Measurements from ENCODE around the gene ROBO1. TPM values are rescaled to one million over a fixed set of nuclear protein-coding genes. Genes with fewer than 3 reads are reported as not detected.

ROBO1 gene
- total RNA-seq, 1 donor: 0.42 TPM

GRCh38 chr3:79115458-79115857 is 652.3 kb downstream of the ROBO1 start:
- H3K9me3 ChIP-seq (ENCODE audit: low read depth, low read length): no peaks in the 10 kb centered on the region
- no peaks in the 10 kb centered on the region for H3K27me3 ChIP-seq (ENCODE audit: insufficient read depth, low read length)
- H3K4me1 ChIP-seq (ENCODE audit: insufficient read depth, low read length): no peaks in the 10 kb centered on the region
- no peak overlapping the region for H3K4me3 ChIP-seq (ENCODE audit: low read length)

- Histone ChIP-seq H3K4me3 (ENCODE audit: low read length) (no peak overlapping the region), H3K27me3 (ENCODE audit: insufficient read depth, low read length) (no peaks in the 10 kb centered on the region), H3K9me3 (ENCODE audit: low read depth, low read length) (no peaks in the 10 kb centered on the region), H3K4me1 (ENCODE audit: insufficient read depth, low read length) (no peaks in the 10 kb centered on the region)
These were observed 653.9 kb downstream of the ROBO1 start for GRCh38 chr3:79113876-79114275.

- Histone ChIP-seq H3K9me3 (ENCODE audit: low read depth, low read length) (no peaks in the 10 kb centered on the region), H3K27me3 (ENCODE audit: insufficient read depth, low read length) (no peaks in the 10 kb centered on the region), H3K4me3 (ENCODE audit: low read length) (no peak overlapping the region), H3K4me1 (ENCODE audit: insufficient read depth, low read length) (no peaks in the 10 kb centered on the region)
These were observed 656.3 kb downstream of the ROBO1 start for GRCh38 chr3:79111375-79112052.

- no peak overlapping the region for H3K4me3 ChIP-seq (ENCODE audit: low read length)
- H3K4me1 ChIP-seq (ENCODE audit: insufficient read depth, low read length): no peaks in the 10 kb centered on the region
- H3K9me3 ChIP-seq (ENCODE audit: low read depth, low read length): no peaks in the 10 kb centered on the region
- H3K27me3 ChIP-seq (ENCODE audit: insufficient read depth, low read length): no peaks in the 10 kb centered on the region
These were observed 658.0 kb downstream of the ROBO1 start for GRCh38 chr3:79109754-79110153.

GRCh38 chr3:79103307-79103706 is 664.5 kb downstream of the ROBO1 start:
- Histone ChIP-seq H3K9me3 (ENCODE audit: low read depth, low read length) (no peaks in the 10 kb centered on the region), H3K4me3 (ENCODE audit: low read length) (no peak overlapping the region), H3K4me1 (ENCODE audit: insufficient read depth, low read length) (no peaks in the 10 kb centered on the region), H3K27me3 (ENCODE audit: insufficient read depth, low read length) (no peaks in the 10 kb centered on the region)

GRCh38 chr3:79097964-79098660 is 669.7 kb downstream of the ROBO1 start:
- Histone ChIP-seq H3K27me3 (ENCODE audit: insufficient read depth, low read length) (no peaks in the 10 kb centered on the region), H3K9me3 (ENCODE audit: low read depth, low read length) (no peaks in the 10 kb centered on the region), H3K4me1 (ENCODE audit: insufficient read depth, low read length) (no peaks in the 10 kb centered on the region), H3K4me3 (ENCODE audit: low read length) (no peak overlapping the region)

GRCh38 chr3:79094654-79095053 is 673.1 kb downstream of the ROBO1 start:
- Histone ChIP-seq H3K4me1 (ENCODE audit: insufficient read depth, low read length) (no peaks in the 10 kb centered on the region), H3K9me3 (ENCODE audit: low read depth, low read length) (no peaks in the 10 kb centered on the region), H3K4me3 (ENCODE audit: low read length) (no peak overlapping the region)

GRCh38 chr3:79086514-79086913 is 681.3 kb downstream of the ROBO1 start:
- Histone ChIP-seq H3K4me3 (ENCODE audit: low read length) (no peak overlapping the region), H3K9me3 (ENCODE audit: low read depth, low read length) (no peaks in the 10 kb centered on the region), H3K27me3 (ENCODE audit: insufficient read depth, low read length) (no peaks in the 10 kb centered on the region), H3K4me1 (ENCODE audit: insufficient read depth, low read length) (no peaks in the 10 kb centered on the region)

More at GRCh38 chr3:79094654-79095053, 673.1 kb downstream of the ROBO1 start:
- no peaks in the 10 kb centered on the region for H3K27me3 ChIP-seq (ENCODE audit: insufficient read depth, low read length)

GRCh38 chr3:79085171-79085570 is 682.6 kb downstream of the ROBO1 start:
- H3K9me3 ChIP-seq (ENCODE audit: low read depth, low read length): no peaks in the 10 kb centered on the region
- no peaks in the 10 kb centered on the region for H3K4me1 ChIP-seq (ENCODE audit: insufficient read depth, low read length)
- no peaks in the 10 kb centered on the region for H3K27me3 ChIP-seq (ENCODE audit: insufficient read depth, low read length)
- H3K4me3 ChIP-seq (ENCODE audit: low read length): no peak overlapping the region

- H3K4me3 ChIP-seq (ENCODE audit: low read length): no peak overlapping the region
- no peaks in the 10 kb centered on the region for H3K9me3 ChIP-seq (ENCODE audit: low read depth, low read length)
- no peaks in the 10 kb centered on the region for H3K4me1 ChIP-seq (ENCODE audit: insufficient read depth, low read length)
- no peaks in the 10 kb centered on the region for H3K27me3 ChIP-seq (ENCODE audit: insufficient read depth, low read length)
These were observed 686.5 kb downstream of the ROBO1 start for GRCh38 chr3:79081335-79081734.

GRCh38 chr3:79074558-79074957 is 693.2 kb downstream of the ROBO1 start:
- H3K4me3 ChIP-seq (ENCODE audit: low read length): no peak overlapping the region
- H3K9me3 ChIP-seq (ENCODE audit: low read depth, low read length): peaks cover 6% of the 10 kb centered on the region
- H3K4me1 ChIP-seq (ENCODE audit: insufficient read depth, low read length): no peaks in the 10 kb centered on the region
- H3K27me3 ChIP-seq (ENCODE audit: insufficient read depth, low read length): no peaks in the 10 kb centered on the region

- H3K4me1 ChIP-seq (ENCODE audit: insufficient read depth, low read length): no peaks in the 10 kb centered on the region
- H3K4me3 ChIP-seq (ENCODE audit: low read length): no peak overlapping the region
- H3K9me3 ChIP-seq (ENCODE audit: low read depth, low read length): peaks cover 6% of the 10 kb centered on the region
- no peaks in the 10 kb centered on the region for H3K27me3 ChIP-seq (ENCODE audit: insufficient read depth, low read length)
These were observed 700.1 kb downstream of the ROBO1 start for GRCh38 chr3:79067734-79068133.

- H3K27me3 ChIP-seq (ENCODE audit: insufficient read depth, low read length): no peaks in the 10 kb centered on the region
- H3K4me3 ChIP-seq (ENCODE audit: low read length): no peak overlapping the region
- H3K9me3 ChIP-seq (ENCODE audit: low read depth, low read length): peaks cover 6% of the 10 kb centered on the region
These were observed 701.3 kb downstream of the ROBO1 start for GRCh38 chr3:79066481-79066880.

GRCh38 chr3:79063624-79064023 is 704.2 kb downstream of the ROBO1 start:
- Histone ChIP-seq H3K27me3 (ENCODE audit: insufficient read depth, low read length) (no peaks in the 10 kb centered on the region), H3K4me3 (ENCODE audit: low read length) (no peak overlapping the region), H3K4me1 (ENCODE audit: insufficient read depth, low read length) (no peaks in the 10 kb centered on the region), H3K9me3 (ENCODE audit: low read depth, low read length) (no peaks in the 10 kb centered on the region)

More at GRCh38 chr3:79066481-79066880, 701.3 kb downstream of the ROBO1 start:
- no peaks in the 10 kb centered on the region for H3K4me1 ChIP-seq (ENCODE audit: insufficient read depth, low read length)

- Histone ChIP-seq H3K9me3 (ENCODE audit: low read depth, low read length) (no peaks in the 10 kb centered on the region), H3K27me3 (ENCODE audit: insufficient read depth, low read length) (no peaks in the 10 kb centered on the region), H3K4me1 (ENCODE audit: insufficient read depth, low read length) (no peaks in the 10 kb centered on the region), H3K4me3 (ENCODE audit: low read length) (no peak overlapping the region)
These were observed 710.0 kb downstream of the ROBO1 start for GRCh38 chr3:79057756-79058155.

- Histone ChIP-seq H3K4me1 (ENCODE audit: insufficient read depth, low read length) (no peaks in the 10 kb centered on the region), H3K4me3 (ENCODE audit: low read length) (no peak overlapping the region), H3K9me3 (ENCODE audit: low read depth, low read length) (no peaks in the 10 kb centered on the region), H3K27me3 (ENCODE audit: insufficient read depth, low read length) (no peaks in the 10 kb centered on the region)
These were observed 711.3 kb downstream of the ROBO1 start for GRCh38 chr3:79056498-79056897.
